Liver (tissue), 9 donors: ENCODE data around the gene EPC2. TPM values are rescaled to one million over a fixed set of nuclear protein-coding genes. Genes with fewer than 3 reads are reported as not detected.

Source experiments
- DNase-seq: peaks from one replicate; pipeline ENCODE4 v3.0.0-alpha.2; 2017; ENCODE audit warnings: low spot score
- H3K27ac ChIP-seq, 2 donors: one replicate each; pipeline ENCODE4 v1.7.0; 2013; ENCODE audit warnings: inconsistent platforms in 2 of 2, low read length in 2 of 2, control low read depth in 1 of 2, low read depth in 1 of 2, mild to moderate bottlenecking in 1 of 2
- H3K27me3 ChIP-seq, 4 donors: one replicate each; pipeline versions ENCODE4 v1.6.1 to v1.7.0; 2013; ENCODE audit warnings: low read length in 3 of 4, inconsistent platforms in 1 of 4, mild to moderate bottlenecking in 1 of 4, moderate library complexity in 1 of 4; ENCODE audit not compliant: control insufficient read depth in 4 of 4, insufficient read depth in 4 of 4
- H3K36me3 ChIP-seq, 4 donors: one replicate each; pipeline versions ENCODE4 v1.6.1 to v1.7.0; 2013; ENCODE audit warnings: low read length in 3 of 4, mild to moderate bottlenecking in 3 of 4, low read depth in 1 of 4, moderate library complexity in 1 of 4; ENCODE audit not compliant: control insufficient read depth in 4 of 4, insufficient read depth in 3 of 4
- H3K4me1 ChIP-seq, 4 donors: one replicate each; pipeline versions ENCODE4 v1.6.1 to v1.7.0; 2013; ENCODE audit warnings: low read length in 3 of 4, mild to moderate bottlenecking in 3 of 4, moderate library complexity in 1 of 4; ENCODE audit not compliant: control insufficient read depth in 4 of 4, insufficient read depth in 4 of 4
- H3K4me3 ChIP-seq, 3 donors: one replicate each; pipeline versions ENCODE4 v1.6.1 to v1.7.0; 2013; ENCODE audit warnings: low read length in 3 of 3, control low read depth in 1 of 3, low read depth in 1 of 3, mild to moderate bottlenecking in 1 of 3
- H3K9ac ChIP-seq, 2 donors: one replicate each; pipeline ENCODE4 v1.7.0; 2013; ENCODE audit warnings: low read length in 2 of 2, mild to moderate bottlenecking in 2 of 2, moderate library complexity in 2 of 2, control low read depth in 1 of 2, low read depth in 1 of 2
- H3K9me3 ChIP-seq, 4 donors: one replicate each; pipeline versions ENCODE4 v1.6.1 to v1.7.0; 2013; ENCODE audit warnings: low read length in 3 of 4; ENCODE audit not compliant: control insufficient read depth in 4 of 4
- ATF3 ChIP-seq: IDR thresholded peaks from 2 replicates; pipeline ENCODE4 v1.6.1; 2016; ENCODE audit warnings: antibody characterized with exemption
- FOXA1 ChIP-seq: IDR thresholded peaks from 2 replicates; pipeline ENCODE4 v1.6.1; 2016; ENCODE audit warnings: antibody characterized with exemption
- GABPA ChIP-seq, 2 donors: IDR thresholded peaks in 1 of 2; conservative IDR thresholded peaks in 1 of 2; 2 replicates each; pipeline ENCODE4 v1.6.1; 2016; ENCODE audit warnings: antibody characterized with exemption in 2 of 2, mild to moderate bottlenecking in 1 of 2, moderate library complexity in 1 of 2
- HNF4A ChIP-seq, 2 donors: conservative IDR thresholded peaks; 2 replicates each; pipeline ENCODE4 v1.6.1; 2016; ENCODE audit warnings: antibody characterized with exemption in 2 of 2, mild to moderate bottlenecking in 2 of 2
- HNF4G ChIP-seq: IDR thresholded peaks from 2 replicates; pipeline ENCODE4 v1.6.1; 2016; ENCODE audit warnings: antibody characterized with exemption
- JUND ChIP-seq, 2 donors: IDR thresholded peaks; 2 replicates each; pipeline ENCODE4 v1.6.1; 2016; ENCODE audit warnings: antibody characterized with exemption in 2 of 2
- RAD21 ChIP-seq, 2 donors: IDR thresholded peaks; 2 replicates each; pipeline ENCODE4 v1.6.1; 2016; ENCODE audit warnings: antibody characterized with exemption in 2 of 2, mild to moderate bottlenecking in 2 of 2
- REST ChIP-seq: IDR thresholded peaks from 2 replicates; pipeline ENCODE4 v1.6.1; 2016; ENCODE audit warnings: antibody characterized with exemption, mild to moderate bottlenecking
- RXRA ChIP-seq, 2 donors: IDR thresholded peaks; 2 replicates each; pipeline ENCODE4 v1.6.1; 2017 to 2018; ENCODE audit warnings: antibody characterized with exemption in 2 of 2, mild to moderate bottlenecking in 1 of 2
- SP1 ChIP-seq: IDR thresholded peaks from 2 replicates; pipeline ENCODE4 v1.6.1; 2018; ENCODE audit warnings: antibody characterized with exemption, mild to moderate bottlenecking
- TAF1 ChIP-seq: conservative IDR thresholded peaks from 2 replicates; pipeline ENCODE4 v1.6.1; 2016; ENCODE audit warnings: antibody characterized with exemption, mild to moderate bottlenecking
- ZBTB33 ChIP-seq: IDR thresholded peaks from 2 replicates; pipeline ENCODE4 v1.6.1; 2016; ENCODE audit warnings: antibody characterized with exemption
- WGBS: extraction: QIAGEN DNeasy Blood & Tissue Kit; methylation state at CpG from one replicate; pipeline ENCODE4 v1.1.7; 2013; 5-methylcytosine and 5-hydroxymethylcytosine counted together
- polyA plus RNA-seq, 2 donors: library from polyadenylated mRNA; stranded (reverse) in 1 of 2; unstranded in 1 of 2; fragments of 200-250 nt in 1 of 2; fragments of >200 nt in 1 of 2; fragmentation: Nextera tagmentation in 1 of 2; extraction: Ambion mirVana in 1 of 2; gene quantifications; one replicate each; pipeline versions ENCODE4 v1.2.1 to v1.2.3, GENCODE V29; 2013 to 2015
- total RNA-seq, 2 donors: library from RNA; depleted of rRNA; stranded (reverse); fragments of >200 nt; gene quantifications; one replicate each; pipeline ENCODE4 v1.2.3, GENCODE V29; 2014
- donor health status: healthy.
- donor health status: healthy.
- donor health status: healthy.
- donor health status: healthy.
- donor health status: healthy.

EPC2 gene, protein sequence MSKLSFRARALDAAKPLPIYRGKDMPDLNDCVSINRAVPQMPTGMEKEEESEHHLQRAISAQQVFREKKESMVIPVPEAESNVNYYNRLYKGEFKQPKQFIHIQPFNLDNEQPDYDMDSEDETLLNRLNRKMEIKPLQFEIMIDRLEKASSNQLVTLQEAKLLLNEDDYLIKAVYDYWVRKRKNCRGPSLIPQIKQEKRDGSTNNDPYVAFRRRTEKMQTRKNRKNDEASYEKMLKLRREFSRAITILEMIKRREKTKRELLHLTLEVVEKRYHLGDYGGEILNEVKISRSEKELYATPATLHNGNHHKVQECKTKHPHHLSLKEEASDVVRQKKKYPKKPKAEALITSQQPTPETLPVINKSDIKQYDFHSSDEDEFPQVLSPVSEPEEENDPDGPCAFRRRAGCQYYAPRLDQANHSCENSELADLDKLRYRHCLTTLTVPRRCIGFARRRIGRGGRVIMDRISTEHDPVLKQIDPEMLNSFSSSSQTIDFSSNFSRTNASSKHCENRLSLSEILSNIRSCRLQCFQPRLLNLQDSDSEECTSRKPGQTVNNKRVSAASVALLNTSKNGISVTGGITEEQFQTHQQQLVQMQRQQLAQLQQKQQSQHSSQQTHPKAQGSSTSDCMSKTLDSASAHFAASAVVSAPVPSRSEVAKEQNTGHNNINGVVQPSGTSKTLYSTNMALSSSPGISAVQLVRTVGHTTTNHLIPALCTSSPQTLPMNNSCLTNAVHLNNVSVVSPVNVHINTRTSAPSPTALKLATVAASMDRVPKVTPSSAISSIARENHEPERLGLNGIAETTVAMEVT
- 10 to 100 TPM; 15.1 to 17.7 TPM for total RNA-seq
- 1 to 10 TPM; 2.8 to 4.0 TPM for polyA plus RNA-seq

- H3K9ac ChIP-seq: peak within 1 kb of the TSS; percentile 66 to 91
- WGBS: under 1% methylated on average over 94 of the region's 94 CpGs
- peak within 1 kb of the TSS; percentile 90 to 99 (median 97) for H3K4me3 ChIP-seq
- DNase-seq: peak; percentile 91
- H3K36me3 ChIP-seq: no peaks in the 10 kb centered on the region
- H3K27ac ChIP-seq: peak within 1 kb of the TSS; percentile 93 to 98
- no peaks in the 10 kb centered on the region for H3K9me3 ChIP-seq
- peaks cover 6 to 15% (median 10%) of the 10 kb centered on the region in 4 donors for H3K4me1 ChIP-seq
- no peaks in the 10 kb centered on the region for H3K27me3 ChIP-seq
- TF ChIP-seq SP1 (no peak), HNF4G (no peak), HNF4A (conservative IDR thresholded peaks at IDR 0.05) (peak in 1 of 2 donors; percentile 12), RAD21 (IDR thresholded peaks at IDR 0.05) (no peak), REST (peak; percentile 57)
Measured at GRCh38 chr2:148643998-148644882, at the start of gene EPC2. TSS of gene EPC2 (plus strand) at chr2:148644751. CDS start at chr2:148645018, 267 bp downstream.

- Histone ChIP-seq H3K36me3 (no peaks in the 10 kb centered on the region), H3K9me3 (peaks cover 1 to 9% (median 6%) of the 10 kb centered on the region in 4 donors), H3K27ac (no peak overlapping the region), H3K9ac (no peak overlapping the region), H3K4me1 (peaks cover 0 to 4% (median under 1%) of the 10 kb centered on the region in 4 donors), H3K4me3 (no peak overlapping the region), H3K27me3 (no peaks in the 10 kb centered on the region)
- WGBS: 87% methylated on average over 4 of the region's 4 CpGs
- DNase-seq: no peak
- TF ChIP-seq JUND (IDR thresholded peaks at IDR 0.05) (no peak), ZBTB33 (no peak), ATF3 (no peak), SP1 (no peak), RXRA (IDR thresholded peaks at IDR 0.05) (no peak), HNF4G (no peak), FOXA1 (no peak), GABPA (IDR thresholded peaks at IDR 0.05 in 1 of 2, conservative IDR thresholded peaks at IDR 0.05 in 1 of 2) (no peak), TAF1 (no peak)
Measured at GRCh38 chr2:148596018-148596417, 48.5 kb upstream of the EPC2 start.
